Measurements from ENCODE around the gene WDR75.

The WDR75 gene

GRCh38 chr2:189408294-189408693 lies 33.0 kb upstream of the WDR75 start:
- DNase-seq (ENCODE audit: low read depth) = no peak
- no peak for TF ChIP-seq CTCF (IDR thresholded peaks at IDR 0.05; ENCODE audit: insufficient read depth, low read depth, low read length, missing control alignments)
- H3K4me3 ChIP-seq (ENCODE audit: low read depth, low read length) = no peak overlapping the region

DNA sequence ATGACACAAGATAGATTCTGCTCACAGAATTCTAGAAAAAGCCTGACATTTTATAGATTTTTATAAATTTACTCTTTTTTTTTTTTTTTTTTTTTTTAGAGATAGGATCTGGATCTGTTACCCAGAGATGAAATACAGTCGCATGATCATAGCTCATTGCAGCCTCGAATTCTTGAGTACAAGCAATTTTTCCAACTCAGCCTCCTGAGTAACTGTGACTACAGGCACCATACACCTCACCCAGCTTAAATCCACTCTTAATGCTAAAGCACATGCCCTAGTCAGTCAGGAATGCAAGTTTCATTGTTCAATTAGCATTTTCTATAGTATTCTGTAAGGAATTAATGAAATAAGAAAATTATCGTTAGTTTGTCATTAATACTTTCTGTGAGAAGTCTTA lies 32.1 kb upstream of the WDR75 start:
- no peak overlapping the region for H3K4me3 ChIP-seq (ENCODE audit: low read depth, low read length)
- no peak for TF ChIP-seq CTCF (IDR thresholded peaks at IDR 0.05; ENCODE audit: insufficient read depth, low read depth, low read length, missing control alignments)
- DNase-seq (ENCODE audit: low read depth) = no peak

GRCh38 chr2:189409647-189410046 lies 31.6 kb upstream of the WDR75 start:
- no peak for DNase-seq (ENCODE audit: low read depth)
- no peak for TF ChIP-seq CTCF (IDR thresholded peaks at IDR 0.05; ENCODE audit: insufficient read depth, low read depth, low read length, missing control alignments)

DNA sequence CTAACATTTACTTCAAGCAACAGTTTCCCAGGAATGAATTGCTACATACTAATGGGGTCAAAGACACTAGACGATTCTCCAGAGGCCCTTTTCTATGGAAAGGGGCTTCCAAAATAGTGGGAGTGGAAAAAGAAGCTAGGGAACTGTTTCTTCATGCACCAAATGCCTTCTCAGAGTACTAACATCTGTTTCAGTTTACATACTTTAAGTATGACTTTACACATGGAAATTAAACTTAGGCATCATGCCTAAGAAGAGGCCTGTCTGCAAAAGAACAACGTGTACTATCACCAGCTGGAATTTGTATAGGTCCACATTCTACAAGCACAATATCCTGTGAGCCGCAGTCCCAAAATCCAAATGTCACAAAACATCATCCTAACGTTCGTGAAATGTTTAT lies 29.4 kb upstream of the WDR75 start:
- H3K4me3 ChIP-seq (ENCODE audit: low read depth, low read length) = no peak overlapping the region
- no peak for TF ChIP-seq CTCF (IDR thresholded peaks at IDR 0.05; ENCODE audit: insufficient read depth, low read depth, low read length, missing control alignments)
- no peak for DNase-seq (ENCODE audit: low read depth)

More at GRCh38 chr2:189409647-189410046, 31.6 kb upstream of the WDR75 start:
- no peak overlapping the region for H3K4me3 ChIP-seq (ENCODE audit: low read depth, low read length)

- H3K4me3 ChIP-seq (ENCODE audit: low read depth, low read length) = no peak overlapping the region
- TF ChIP-seq CTCF (IDR thresholded peaks at IDR 0.05; ENCODE audit: insufficient read depth, low read depth, low read length, missing control alignments) = peak; percentile 53
- peak; percentile 51 for DNase-seq (ENCODE audit: low read depth)
Measured at GRCh38 chr2:189412330-189412953, 28.8 kb upstream of the WDR75 start.

DNA sequence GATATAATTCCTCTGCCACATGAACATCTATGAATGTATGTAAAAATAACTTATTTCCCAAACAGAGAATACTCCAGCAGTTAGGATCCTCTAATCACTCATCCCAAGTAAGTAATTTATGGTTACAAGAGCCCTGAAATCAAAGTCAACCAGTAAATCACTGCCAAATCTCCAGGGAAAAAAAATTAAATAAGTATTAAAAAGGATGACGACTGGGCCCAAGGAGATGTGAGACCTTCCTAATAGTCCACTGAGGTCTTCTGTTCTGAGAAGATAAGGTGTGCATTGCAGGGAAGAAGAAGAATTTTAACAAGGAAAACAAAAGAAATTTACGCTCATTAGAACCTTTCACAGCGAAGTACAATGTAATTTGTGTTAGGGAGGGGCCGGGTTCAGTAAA lies 28.0 kb upstream of the WDR75 start:
- no peak for TF ChIP-seq CTCF (IDR thresholded peaks at IDR 0.05; ENCODE audit: insufficient read depth, low read depth, low read length, missing control alignments)
- no peak for DNase-seq (ENCODE audit: low read depth)
- no peak overlapping the region for H3K4me3 ChIP-seq (ENCODE audit: low read depth, low read length)

DNA sequence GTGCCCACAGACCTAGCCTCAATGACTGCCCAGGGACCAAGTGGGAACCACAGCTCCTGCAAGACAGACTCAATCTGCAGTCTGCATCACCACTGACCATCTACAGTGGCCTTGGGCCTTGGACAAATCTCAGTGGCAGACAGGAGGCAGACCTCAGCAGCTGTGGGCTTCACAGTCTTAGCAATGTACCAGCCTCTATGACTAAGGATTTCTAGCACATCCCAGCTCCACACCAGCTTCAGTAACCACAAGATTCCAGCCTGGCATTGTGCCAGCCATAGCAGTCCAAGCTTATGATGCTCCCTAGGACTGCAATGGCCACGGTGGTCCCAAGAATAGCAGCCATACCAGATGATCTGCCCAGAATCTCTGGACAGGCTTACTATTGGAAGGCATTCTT lies 19.6 kb upstream of the WDR75 start:
- no peak overlapping the region for H3K4me3 ChIP-seq (ENCODE audit: low read depth, low read length)
- no peak for DNase-seq (ENCODE audit: low read depth)
- no peak for TF ChIP-seq CTCF (IDR thresholded peaks at IDR 0.05; ENCODE audit: insufficient read depth, low read depth, low read length, missing control alignments)
